NT2/D1 (cell line): ENCODE results near the gene MYRFL.

Source experiments
- DNase-seq: peaks from one replicate; pipeline ENCODE4 v3.0.0-alpha.2; 2011; ENCODE audit warnings: low read depth, low spot score
- H3K27me3 ChIP-seq: 2 replicates; pipeline ENCODE4 v1.6.0; 2011; ENCODE audit warnings: mild to moderate bottlenecking; ENCODE audit not compliant: insufficient read length, insufficient read depth
- H3K36me3 ChIP-seq: 2 replicates; pipeline ENCODE4 v1.6.1; 2011; ENCODE audit warnings: mild to moderate bottlenecking, low read length, mixed read lengths; ENCODE audit not compliant: insufficient read depth, insufficient read length
- H3K4me1 ChIP-seq: 2 replicates; pipeline ENCODE4 v1.5.1; 2011; ENCODE audit not compliant: insufficient read depth, insufficient read length
- H3K4me3 ChIP-seq: 2 replicates; pipeline ENCODE4 v1.5.1; 2011; ENCODE audit warnings: low read depth; ENCODE audit not compliant: insufficient read length
- H3K9ac ChIP-seq: 2 replicates; pipeline ENCODE4 v1.6.0; 2011; ENCODE audit warnings: low read depth; ENCODE audit not compliant: insufficient read length
- H3K9me3 ChIP-seq: 2 replicates; pipeline ENCODE4 v1.5.1; 2011; ENCODE audit warnings: mild to moderate bottlenecking, low read length; ENCODE audit not compliant: insufficient read depth
- SUZ12 ChIP-seq: IDR thresholded peaks from 2 replicates; pipeline ENCODE4 v1.6.1; 2011; ENCODE audit not compliant: insufficient read length, insufficient read depth; ENCODE audit errors: extremely low read depth
- YY1 ChIP-seq: IDR thresholded peaks from 2 replicates; pipeline ENCODE4 v1.6.1; 2011; ENCODE audit not compliant: insufficient read length, insufficient read depth
- ZNF274 ChIP-seq: IDR thresholded peaks from 2 replicates; pipeline ENCODE4 v1.6.1; 2011; ENCODE audit warnings: mild to moderate bottlenecking, low read depth, low read length

MYRFL gene

DNA sequence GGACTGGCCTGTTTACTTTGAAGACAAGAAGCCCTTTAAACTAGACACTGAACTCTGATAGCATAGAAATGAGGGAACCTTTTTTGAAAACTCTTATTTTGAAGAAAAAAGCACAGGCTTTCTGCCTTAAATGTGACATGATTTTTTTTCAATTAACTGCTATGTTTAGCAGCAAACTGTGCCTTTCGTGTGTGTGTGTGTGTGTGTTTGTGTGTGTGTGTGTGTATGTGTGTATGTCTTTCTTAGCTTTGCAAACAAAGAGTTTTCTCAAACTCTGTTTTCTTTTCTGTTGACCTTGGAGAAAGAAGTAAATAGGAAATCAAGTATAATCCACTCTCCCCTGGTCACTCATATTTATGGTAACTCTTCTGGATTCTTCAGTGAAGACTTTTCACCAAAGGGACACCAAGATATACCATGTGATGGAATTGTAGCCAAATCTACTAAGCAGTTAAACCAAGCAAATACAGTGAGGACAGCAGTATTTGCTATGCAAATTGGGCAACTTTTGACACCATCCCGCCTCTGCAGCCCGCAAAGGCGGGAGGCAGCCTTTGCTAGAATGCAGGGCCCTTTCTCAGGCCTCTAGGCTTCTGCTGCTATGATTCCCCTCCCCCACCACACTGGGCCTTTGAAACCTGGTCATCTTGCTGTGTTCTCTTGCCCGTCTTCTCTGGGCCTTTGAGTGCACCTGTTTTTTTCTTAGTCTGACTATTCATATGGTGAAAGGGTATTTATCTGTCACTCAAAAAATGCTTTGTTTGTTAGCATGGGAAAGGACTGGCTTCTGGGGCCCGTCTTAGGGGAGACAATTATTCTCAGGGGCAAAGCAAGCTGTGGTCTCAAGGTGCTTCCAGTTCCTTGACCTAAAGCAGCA lies 107.9 kb downstream of the MYRFL start:
- no peak overlapping the region for H3K4me3 ChIP-seq
- DNase-seq: peak; percentile 93
- peaks cover 16% of the 10 kb centered on the region for H3K4me1 ChIP-seq
- no peak overlapping the region for H3K9ac ChIP-seq
- no peaks in the 10 kb centered on the region for H3K36me3 ChIP-seq
- H3K9me3 ChIP-seq: peaks cover 16% of the 10 kb centered on the region; the same call in 1 of the 2 replicates
- no peaks in the 10 kb centered on the region for H3K27me3 ChIP-seq
- no peak for TF ChIP-seq SUZ12
- TF ChIP-seq YY1: no peak
- no peak for TF ChIP-seq ZNF274

DNA sequence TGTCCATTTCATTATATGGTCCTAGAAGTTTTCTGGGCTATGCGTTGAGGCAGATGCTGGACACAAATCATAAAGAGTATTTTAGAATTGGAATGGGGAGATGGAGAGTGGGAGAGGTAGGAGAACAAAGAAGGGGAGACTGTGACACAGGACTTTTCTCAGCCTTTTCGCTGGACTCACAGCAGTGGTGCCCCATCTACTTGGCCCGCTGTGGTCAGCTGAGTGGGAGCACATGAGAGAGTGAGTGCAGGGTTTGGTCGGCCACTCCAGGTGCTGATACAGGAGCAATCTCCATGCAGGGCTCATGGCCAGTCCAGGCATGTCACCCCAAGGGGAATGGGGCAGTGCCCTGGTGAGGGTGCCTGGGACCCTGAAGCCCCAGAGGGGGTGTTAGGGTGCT lies 109.0 kb downstream of the MYRFL start:
- TF ChIP-seq YY1 (no peak), SUZ12 (no peak), ZNF274 (no peak)
- Histone ChIP-seq H3K36me3 (no peaks in the 10 kb centered on the region), H3K9ac (no peak overlapping the region), H3K4me3 (no peak overlapping the region), H3K27me3 (no peaks in the 10 kb centered on the region), H3K9me3 (peaks cover 22% of the 10 kb centered on the region; the same call in 1 of the 2 replicates), H3K4me1 (peaks cover 15% of the 10 kb centered on the region)
- DNase-seq: no peak

DNA sequence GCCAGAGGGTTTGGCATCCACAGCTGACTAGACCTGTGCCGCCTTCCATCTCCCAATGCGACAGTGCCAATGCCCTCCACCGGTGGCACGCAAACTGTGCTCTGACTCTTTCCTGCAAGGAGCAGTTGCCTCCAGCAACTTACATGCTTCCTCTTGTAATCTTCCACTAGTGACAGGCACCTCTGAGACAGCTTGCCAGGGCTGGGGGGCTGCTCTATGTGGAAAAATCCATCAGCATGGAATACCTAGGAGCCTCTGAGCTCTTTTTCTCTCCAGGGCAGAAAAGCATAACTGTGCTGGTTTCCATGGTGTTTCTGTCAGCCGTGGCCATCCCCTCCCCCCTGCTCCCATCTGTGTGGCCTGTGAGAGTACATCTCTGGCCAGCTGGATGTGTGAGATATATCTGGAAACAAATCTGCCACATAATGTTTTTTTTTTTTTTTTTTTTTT lies 110.6 kb downstream of the MYRFL start:
- Histone ChIP-seq H3K9me3 (peaks cover 22% of the 10 kb centered on the region; the same call in 1 of the 2 replicates), H3K4me3 (no peak overlapping the region), H3K9ac (no peak overlapping the region), H3K4me1 (peaks cover 12% of the 10 kb centered on the region), H3K36me3 (no peaks in the 10 kb centered on the region), H3K27me3 (no peaks in the 10 kb centered on the region)
- DNase-seq: no peak
- TF ChIP-seq YY1 (no peak), ZNF274 (no peak), SUZ12 (no peak)

DNA sequence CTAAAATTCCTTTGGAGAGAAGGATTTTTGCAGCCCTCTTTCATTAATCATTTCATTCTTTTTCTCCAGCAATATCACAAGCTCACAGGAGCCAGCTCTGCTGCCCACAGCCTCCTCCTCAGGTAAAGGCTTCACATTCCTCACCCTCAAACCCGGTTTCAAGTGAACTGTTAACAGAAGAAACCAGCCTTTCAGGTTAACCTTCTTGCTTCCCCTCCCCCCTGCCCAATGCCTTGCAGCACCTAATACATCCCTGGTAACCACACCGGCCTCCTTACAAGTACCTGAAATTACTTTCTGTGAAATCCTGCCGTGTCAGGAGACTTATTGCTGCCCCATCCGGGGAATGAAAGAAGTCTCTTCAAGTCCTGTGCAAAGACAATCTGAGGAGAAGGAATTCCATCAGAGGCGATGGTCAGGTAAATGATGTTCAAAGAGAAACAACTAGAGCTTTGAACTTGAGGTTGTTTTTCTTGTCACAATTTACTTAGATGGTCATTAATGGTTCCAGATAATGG lies 111.2 kb downstream of the MYRFL start:
- H3K9ac ChIP-seq: no peak overlapping the region
- H3K27me3 ChIP-seq: no peaks in the 10 kb centered on the region
- H3K36me3 ChIP-seq: no peaks in the 10 kb centered on the region
- peaks cover 22% of the 10 kb centered on the region; the same call in 1 of the 2 replicates for H3K9me3 ChIP-seq
- peaks cover 12% of the 10 kb centered on the region for H3K4me1 ChIP-seq
- DNase-seq: no peak
- TF ChIP-seq SUZ12 (no peak), ZNF274 (no peak), YY1 (no peak)
- H3K4me3 ChIP-seq: no peak overlapping the region

DNA sequence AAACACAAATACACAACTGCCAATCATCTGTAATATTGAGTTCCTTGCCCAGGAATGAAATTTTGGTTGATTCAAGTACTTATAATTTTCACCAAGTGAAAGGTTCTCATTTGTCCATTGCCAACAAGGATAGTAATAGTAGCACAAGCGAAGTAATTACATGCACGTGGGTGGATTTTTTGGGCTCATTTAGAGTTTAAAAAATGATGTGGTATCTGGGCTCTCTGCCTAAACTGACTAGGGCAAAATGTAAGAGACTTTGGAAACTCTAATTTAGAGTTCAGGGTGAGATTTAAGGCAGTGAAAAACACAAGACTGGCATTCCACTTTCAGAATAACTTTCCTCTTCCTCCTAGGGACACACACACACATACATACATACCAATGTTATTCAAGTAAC lies 111.7 kb downstream of the MYRFL start:
- peaks cover 12% of the 10 kb centered on the region for H3K4me1 ChIP-seq
- no peak for TF ChIP-seq YY1
- no peak for TF ChIP-seq SUZ12
- TF ChIP-seq ZNF274: no peak

DNA sequence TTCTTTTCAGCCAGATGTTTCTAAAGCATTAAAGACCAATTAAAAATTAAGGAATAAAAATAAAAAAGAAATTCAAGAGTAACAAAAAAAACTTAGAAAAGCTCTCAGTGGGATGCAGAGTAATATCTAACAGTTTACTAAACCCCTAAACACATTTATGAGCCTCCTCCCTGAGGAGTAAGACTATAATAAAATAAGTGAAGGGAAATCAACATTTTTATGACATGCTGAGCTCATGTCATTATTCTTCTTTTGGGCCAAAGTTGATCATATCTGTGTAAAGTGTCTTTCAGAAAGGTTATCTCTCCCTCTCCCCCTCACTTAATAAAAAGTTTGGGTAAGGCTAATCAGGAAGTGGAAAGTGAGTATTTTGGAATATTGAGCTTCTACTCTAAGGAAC lies 122.1 kb downstream of the MYRFL start:
- Histone ChIP-seq H3K9ac (no peak overlapping the region), H3K27me3 (no peaks in the 10 kb centered on the region), H3K9me3 (0 out of 2 replicates have a peak, but pooled peaks cover 4% of the 10 kb centered on the region), H3K36me3 (no peaks in the 10 kb centered on the region), H3K4me3 (no peak overlapping the region), H3K4me1 (no peaks in the 10 kb centered on the region)
- no peak for TF ChIP-seq ZNF274
- no peak for TF ChIP-seq SUZ12
- no peak for TF ChIP-seq YY1
- DNase-seq: no peak

More for the DNA sequence above, 111.7 kb downstream of the MYRFL start:
- DNase-seq: no peak
- Histone ChIP-seq H3K4me3 (no peak overlapping the region), H3K27me3 (no peaks in the 10 kb centered on the region), H3K9ac (no peak overlapping the region), H3K36me3 (no peaks in the 10 kb centered on the region), H3K9me3 (peaks cover 22% of the 10 kb centered on the region; the same call in 1 of the 2 replicates)

DNA sequence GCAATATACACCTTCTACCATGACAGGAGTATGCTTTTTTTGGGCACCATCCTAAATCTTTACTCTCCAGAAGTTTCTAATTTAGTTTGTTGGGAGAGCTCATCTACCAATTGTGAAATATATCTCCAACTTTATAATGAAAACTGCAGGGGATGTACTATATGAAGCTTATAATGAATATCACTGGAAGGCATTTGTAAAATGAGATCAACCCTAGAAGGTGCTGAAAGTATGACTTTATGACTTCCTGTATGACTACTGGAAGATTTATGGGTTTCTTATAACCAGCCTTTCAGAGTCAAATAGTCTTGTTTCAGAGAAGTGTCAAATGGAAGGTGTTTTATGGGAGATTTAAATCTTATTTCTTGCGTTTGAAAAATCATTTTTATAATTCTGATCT lies 122.9 kb downstream of the MYRFL start:
- H3K36me3 ChIP-seq: no peaks in the 10 kb centered on the region
- DNase-seq: no peak
- H3K4me3 ChIP-seq: no peak overlapping the region
- no peak for TF ChIP-seq YY1
- no peak for TF ChIP-seq ZNF274
- no peak for TF ChIP-seq SUZ12
- H3K9me3 ChIP-seq: 0 out of 2 replicates have a peak, but pooled peaks cover 4% of the 10 kb centered on the region
- no peaks in the 10 kb centered on the region for H3K27me3 ChIP-seq
- H3K4me1 ChIP-seq: no peaks in the 10 kb centered on the region
- no peak overlapping the region for H3K9ac ChIP-seq
